OCI-LY1 (cell line): ENCODE results near the gene NPSR1.

ENCODE experiments used
- H2AFZ ChIP-seq: fragments of 200-600 bp; sonication (generic), shearing (Covaris generic); 2 replicates; pipeline ENCODE4 v1.6.0; 2014; ENCODE audit warnings: antibody characterized with exemption, mild to moderate bottlenecking, low read length
- H3F3A ChIP-seq: fragments of 200-600 bp; sonication (generic), shearing (Covaris generic); 2 replicates; pipeline ENCODE4 v1.6.0; 2014; ENCODE audit warnings: mild to moderate bottlenecking, antibody characterized with exemption, low read length, moderate library complexity; ENCODE audit not compliant: insufficient read depth
- H3K27ac ChIP-seq: fragments of 200-600 bp; sonication (generic); 2 replicates; pipeline ENCODE4 v1.5.1; 2014; ENCODE audit warnings: low read length, mixed run types, mild to moderate bottlenecking, low read depth; ENCODE audit not compliant: poor library complexity, severe bottlenecking
- H3K27me3 ChIP-seq: fragments of 200-600 bp; sonication (generic); 2 replicates; pipeline ENCODE4 v1.6.0; 2014; ENCODE audit warnings: antibody characterized with exemption, mild to moderate bottlenecking, low read length, moderate library complexity; ENCODE audit not compliant: insufficient read depth
- H3K36me3 ChIP-seq: fragments of 200-600 bp; sonication (generic); 2 replicates; pipeline ENCODE4 v1.6.1; 2014; ENCODE audit warnings: mild to moderate bottlenecking, antibody characterized with exemption, low read length, moderate library complexity, mixed read lengths; ENCODE audit not compliant: insufficient read depth
- H3K4me1 ChIP-seq: fragments of 200-600 bp; sonication (generic); 2 replicates; pipeline ENCODE4 v1.5.1; 2014; ENCODE audit warnings: mild to moderate bottlenecking, low read length, moderate library complexity; ENCODE audit not compliant: insufficient read depth, severe bottlenecking
- H3K4me2 ChIP-seq: fragments of 200-600 bp; sonication (generic), shearing (Covaris generic); 2 replicates; pipeline ENCODE4 v1.6.1; 2014; ENCODE audit warnings: low read length
- H3K4me3 ChIP-seq: fragments of 200-600 bp; sonication (generic); 2 replicates; pipeline ENCODE4 v1.5.1; 2014; ENCODE audit warnings: low read length, low read depth, mild to moderate bottlenecking, mixed read lengths; ENCODE audit not compliant: poor library complexity, severe bottlenecking
- H3K79me2 ChIP-seq: fragments of 200-600 bp; shearing (Covaris generic); 2 replicates; pipeline ENCODE4 v1.6.1; 2016; ENCODE audit warnings: mixed run types, low read length, mixed read lengths; ENCODE audit not compliant: insufficient read depth
- H3K9ac ChIP-seq: fragments of 200-600 bp; sonication (generic), shearing (Covaris generic); 2 replicates; pipeline ENCODE4 v1.6.1; 2014; ENCODE audit warnings: mild to moderate bottlenecking, low read length, mixed read lengths
- H3K9me2 ChIP-seq: fragments of 200-600 bp; sonication (generic), shearing (Covaris generic); 2 replicates; pipeline ENCODE4 v1.6.1; 2014; ENCODE audit warnings: low read depth, mild to moderate bottlenecking, low read length, mixed read lengths
- H3K9me3 ChIP-seq: fragments of 200-600 bp; shearing (Covaris generic); 2 replicates; pipeline ENCODE4 v1.6.1; 2014; ENCODE audit warnings: low read length, mixed read lengths
- H4K20me1 ChIP-seq: fragments of 200-600 bp; sonication (generic), shearing (Covaris generic); 2 replicates; pipeline ENCODE4 v1.6.0; 2016; ENCODE audit warnings: mild to moderate bottlenecking, low read length; ENCODE audit not compliant: insufficient read depth
- CTCF ChIP-seq: fragments of 200-600 bp; sonication (generic), shearing (Covaris generic); IDR thresholded peaks from 2 replicates; pipeline ENCODE4 v1.5.1; 2017; ENCODE audit warnings: mild to moderate bottlenecking, antibody characterized with exemption, low read length, moderate library complexity, mixed read lengths
- EZH2 ChIP-seq: fragments of 200-600 bp; sonication (generic), shearing (Covaris generic); IDR thresholded peaks from 2 replicates; pipeline ENCODE4 v1.8.0; 2017; ENCODE audit warnings: borderline replicate concordance, mixed run types, mild to moderate bottlenecking, antibody characterized with exemption, low read length, moderate library complexity, mixed read lengths

NPSR1 gene

GRCh38 chr7:34755008-34755407, 97.0 kb downstream of the NPSR1 start:
- Histone ChIP-seq H2AFZ (no peak overlapping the region), H3K27me3 (no peaks in the 10 kb centered on the region), H3K27ac (no peak overlapping the region), H3K4me3 (no peak overlapping the region), H3K4me1 (no peaks in the 10 kb centered on the region), H4K20me1 (no peaks in the 10 kb centered on the region), H3K4me2 (no peak overlapping the region), H3K9me2 (no peaks in the 10 kb centered on the region), H3F3A (no peaks in the 10 kb centered on the region), H3K36me3 (no peaks in the 10 kb centered on the region), H3K9me3 (no peaks in the 10 kb centered on the region), H3K79me2 (no peaks in the 10 kb centered on the region), H3K9ac (no peak overlapping the region)
- no peak for TF ChIP-seq EZH2
- no peak for TF ChIP-seq CTCF

GRCh38 chr7:34756025-34756437, 98.0 kb downstream of the NPSR1 start:
- Histone ChIP-seq H3K79me2 (no peaks in the 10 kb centered on the region), H3K9ac (no peak overlapping the region), H3K9me2 (no peaks in the 10 kb centered on the region), H3K27ac (no peak overlapping the region), H3K4me3 (no peak overlapping the region), H2AFZ (no peak overlapping the region), H3K27me3 (no peaks in the 10 kb centered on the region), H3K9me3 (no peaks in the 10 kb centered on the region), H3F3A (no peaks in the 10 kb centered on the region), H4K20me1 (no peaks in the 10 kb centered on the region), H3K36me3 (no peaks in the 10 kb centered on the region), H3K4me2 (no peak overlapping the region), H3K4me1 (no peaks in the 10 kb centered on the region)
- TF ChIP-seq EZH2 (no peak), CTCF (no peak)

DNA sequence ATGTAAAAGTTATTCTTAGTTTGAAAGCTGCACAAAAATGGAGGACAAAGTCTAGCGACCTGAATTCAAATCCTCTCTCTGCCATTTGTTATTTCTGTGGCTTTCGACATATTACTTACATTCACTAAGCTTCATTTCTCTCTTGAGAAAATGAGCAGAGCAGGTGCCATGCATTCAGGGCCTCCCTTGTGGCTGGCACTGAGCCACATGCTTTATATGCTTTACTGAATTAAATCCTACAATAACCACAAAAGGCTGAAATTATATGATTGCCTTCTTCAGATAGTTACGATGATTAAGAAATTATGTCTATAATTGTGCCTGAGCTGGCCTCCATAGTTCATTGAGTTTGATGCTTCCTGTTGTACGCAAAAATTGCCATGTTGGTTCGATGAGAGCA, 98.7 kb downstream of the NPSR1 start:
- Histone ChIP-seq H3K9ac (no peak overlapping the region), H3K9me2 (no peaks in the 10 kb centered on the region), H3K36me3 (no peaks in the 10 kb centered on the region), H3K27me3 (no peaks in the 10 kb centered on the region), H2AFZ (no peak overlapping the region), H3K79me2 (no peaks in the 10 kb centered on the region), H3F3A (no peaks in the 10 kb centered on the region), H3K4me3 (no peak overlapping the region), H3K4me1 (no peaks in the 10 kb centered on the region), H4K20me1 (no peaks in the 10 kb centered on the region), H3K9me3 (no peaks in the 10 kb centered on the region), H3K27ac (no peak overlapping the region), H3K4me2 (no peak overlapping the region)
- TF ChIP-seq EZH2, result no peak
- TF ChIP-seq CTCF, result no peak
